Tibial nerve (tissue), 4 donors: ENCODE measurements around the gene BAZ1B. TPM values are rescaled to one million over a fixed set of nuclear protein-coding genes. Genes with fewer than 3 reads are reported as not detected.
A peak's percentile ranks its signal among the peaks of the same experiment; 100 is the strongest.

Experiments used
- DNase-seq, 2 donors: peaks; one replicate each; pipeline ENCODE4 v3.0.0-alpha.2; 2019; ENCODE audit warnings: low spot score in 2 of 2
- H3K27ac ChIP-seq, 4 donors: fragments of 200-600 bp; sonication (generic) in 3 of 4; one replicate each; pipeline ENCODE4 v1.5.1; 2017 to 2019; ENCODE audit warnings: mild to moderate bottlenecking in 1 of 4
- H3K27me3 ChIP-seq, 2 donors: fragments of 200-600 bp; sonication (generic) in 1 of 2; one replicate each; pipeline versions ENCODE4 v1.5.1 to v1.6.0; 2017 to 2019
- H3K36me3 ChIP-seq, 3 donors: fragments of 200-600 bp; sonication (generic); one replicate each; pipeline ENCODE4 v1.5.1; 2018 to 2019
- H3K4me1 ChIP-seq, 4 donors: fragments of 200-600 bp; sonication (generic) in 3 of 4; one replicate each; pipeline ENCODE4 v1.5.1; 2017 to 2019
- H3K4me3 ChIP-seq, 4 donors: fragments of 200-600 bp; sonication (generic) in 3 of 4; one replicate each; pipeline ENCODE4 v1.5.1; 2017 to 2019; ENCODE audit warnings: mild to moderate bottlenecking in 1 of 4, moderate library complexity in 1 of 4
- H3K9me3 ChIP-seq, 4 donors: fragments of 200-600 bp; sonication (generic) in 3 of 4; one replicate each; pipeline ENCODE4 v1.5.1; 2017 to 2019
- CTCF ChIP-seq, 5 experiments: fragments of 200-600 bp in 3 of 5; fragments of 450-650 bp in 2 of 5; sonication (generic) in 3 of 5; IDR thresholded peaks; one replicate each; pipeline ENCODE4 v1.5.1; 2016 to 2019; ENCODE audit warnings: antibody characterized with exemption in 5 of 5, mild to moderate bottlenecking in 3 of 5, moderate library complexity in 2 of 5
- EP300 ChIP-seq, 2 donors: sonication (generic); formaldehyde crosslinking; IDR thresholded peaks; one replicate each; pipeline ENCODE4 v1.6.1; 2017; ENCODE audit warnings: antibody characterized with exemption in 2 of 2, mild to moderate bottlenecking in 1 of 2
- POLR2A ChIP-seq, 2 donors: fragments of 450-650 bp; IDR thresholded peaks; one replicate each; pipeline ENCODE4 v1.6.1; 2017; ENCODE audit warnings: antibody characterized with exemption in 2 of 2, mild to moderate bottlenecking in 2 of 2, moderate library complexity in 2 of 2
- WGBS, 2 donors: methylation state at CpG; one replicate each; pipeline ENCODE4 v1.1.5; 2018; 5-methylcytosine and 5-hydroxymethylcytosine counted together
- total RNA-seq, 4 donors: library from RNA; depleted of rRNA; stranded (reverse); fragments of >200 nt; gene quantifications; one replicate each; pipeline ENCODE4 v1.1.0, GENCODE V29; 2016

The BAZ1B gene
- total RNA-seq, 4 donors from 2014 or later = 53.3 to 70.1 (median 63.6) TPM

GRCh38 chr7:73463260-73463659 lies 58.8 kb downstream of the BAZ1B start:
- no peak for TF ChIP-seq EP300 (IDR thresholded peaks at IDR 0.05)
- Histone ChIP-seq H3K4me1 (no peaks in the 10 kb centered on the region), H3K36me3 (peaks cover 3 to 98% (median 24%) of the 10 kb centered on the region in 3 donors), H3K4me3 (no peak overlapping the region), H3K27me3 (no peaks in the 10 kb centered on the region), H3K27ac (no peak overlapping the region), H3K9me3 (no peaks in the 10 kb centered on the region)
- 97 to 98% methylated on average over 3 of the region's 3 CpGs for WGBS, 2 donors
- DNase-seq = no peak

GRCh38 chr7:73461782-73462285 lies 60.3 kb downstream of the BAZ1B start:
- Histone ChIP-seq H3K9me3 (no peaks in the 10 kb centered on the region), H3K4me3 (no peak overlapping the region), H3K4me1 (no peaks in the 10 kb centered on the region), H3K27me3 (no peaks in the 10 kb centered on the region), H3K27ac (no peak overlapping the region), H3K36me3 (peaks cover 3 to 98% (median 16%) of the 10 kb centered on the region in 3 donors)
- TF ChIP-seq POLR2A (IDR thresholded peaks at IDR 0.05) (no peak), EP300 (IDR thresholded peaks at IDR 0.05) (no peak), CTCF (IDR thresholded peaks at IDR 0.05) (no peak)
- DNase-seq = no peak
- 90 to 91% methylated on average over 3 of the region's 3 CpGs for WGBS, 2 donors

GRCh38 chr7:73454424-73454823 lies 67.7 kb downstream of the BAZ1B start:
- 88 to 89% methylated on average over 3 of the region's 3 CpGs for WGBS, 2 donors
- Histone ChIP-seq H3K27ac (no peak overlapping the region), H3K9me3 (no peaks in the 10 kb centered on the region), H3K36me3 (peaks cover 0 to 82% (median 8%) of the 10 kb centered on the region in 3 donors), H3K4me3 (no peak overlapping the region), H3K4me1 (peaks cover 0 to 10% (median 0%) of the 10 kb centered on the region in 4 donors), H3K27me3 (no peaks in the 10 kb centered on the region)
- no peak for DNase-seq
- no peak for TF ChIP-seq POLR2A (IDR thresholded peaks at IDR 0.05)
- TF ChIP-seq CTCF (IDR thresholded peaks at IDR 0.05) = no peak
- TF ChIP-seq EP300 (IDR thresholded peaks at IDR 0.05) = no peak

- DNase-seq = no peak
- Histone ChIP-seq H3K27me3 (no peaks in the 10 kb centered on the region), H3K9me3 (no peaks in the 10 kb centered on the region), H3K4me3 (no peak overlapping the region), H3K36me3 (peaks cover 0 to 82% (median 12%) of the 10 kb centered on the region in 3 donors), H3K4me1 (peaks cover 0 to 10% (median 0%) of the 10 kb centered on the region in 4 donors), H3K27ac (no peak overlapping the region)
- 18 to 24% methylated on average over 2 of the region's 2 CpGs for WGBS, 2 donors
- TF ChIP-seq CTCF (IDR thresholded peaks at IDR 0.05) = no peak
- no peak for TF ChIP-seq EP300 (IDR thresholded peaks at IDR 0.05)
- no peak for TF ChIP-seq POLR2A (IDR thresholded peaks at IDR 0.05)
Measured at GRCh38 chr7:73452999-73453635, 69.0 kb downstream of the BAZ1B start.

GRCh38 chr7:73451780-73452398 lies 70.2 kb downstream of the BAZ1B start:
- no peak overlapping the region for H3K27ac ChIP-seq
- H3K4me3 ChIP-seq = no peak overlapping the region
- no peak for TF ChIP-seq POLR2A (IDR thresholded peaks at IDR 0.05)
- TF ChIP-seq EP300 (IDR thresholded peaks at IDR 0.05) = no peak
- TF ChIP-seq CTCF (IDR thresholded peaks at IDR 0.05) = peak; percentile 92 to 97 (median 95)
- 54 to 57% methylated on average over 5 of the region's 5 CpGs for WGBS, 2 donors
- H3K9me3 ChIP-seq = no peaks in the 10 kb centered on the region
- DNase-seq = peak in 1 of 2 donors; percentile 39
- peaks cover 0 to 10% (median 0%) of the 10 kb centered on the region in 4 donors for H3K4me1 ChIP-seq
- peaks cover 0 to 82% (median 24%) of the 10 kb centered on the region in 3 donors for H3K36me3 ChIP-seq
- no peaks in the 10 kb centered on the region for H3K27me3 ChIP-seq
